ENCODE measurements around the gene CSPG4. TPM values are rescaled to one million over a fixed set of nuclear protein-coding genes. Genes with fewer than 3 reads are reported as not detected.

Gene CSPG4
- total and polyA plus RNA-seq, 10 of the 15 experiments (the other 5 are each of a cell fraction or from before 2014, with no cell fraction given): 0.02 to 2.2 (median 0.76) TPM

- DNase-seq (ENCODE audit: low read depth, low spot score) (no peak), FAIRE-seq (no peak), ATAC-seq (peak; percentile 76)
- ChIA-PET POLR2A (no interaction called here), RAD21 (ENCODE audit: unreplicated experiment) (interaction anchor here (1.5 to 6.2 kb wide), 2 partner anchors 33 to 36 kb away, joined by 3 to 49 read pairs; no protein-coding TSS in a partner anchor), SMC1A (ENCODE audit: uncharacterized antibody, unreplicated experiment) (interaction anchor here (0.7 to 1.8 kb wide), 2 partner anchors 36 to 80 kb away, joined by 4 to 5 read pairs; no protein-coding TSS in a partner anchor), CTCF (interaction anchor here (1.0 to 4.0 kb wide), 5 partner anchors 9 to 81 kb away, joined by 3 to 37 read pairs (median 7); no protein-coding TSS in a partner anchor)
- no peaks in the 10 kb centered on the region for H3K79me2 ChIP-seq (ENCODE audit: control insufficient read depth, insufficient read depth, low read length)
- in situ Hi-C loops (cut with MboI) (loop anchor here (10.0 kb wide), 1 partner anchor 414 kb away; no protein-coding TSS in a partner anchor), intact Hi-C loops (cut with micrococcal nuclease; ENCODE audit: unreplicated experiment) (no loop called here)
- H3K9me3 ChIP-seq (replicated peaks; ENCODE audit: control insufficient read depth, insufficient read depth, low read length): no peaks in the 10 kb centered on the region
- no peak overlapping the region for H3K27ac ChIP-seq (ENCODE audit: control insufficient read depth, insufficient read depth)
- H4K20me1 ChIP-seq (ENCODE audit: control insufficient read depth, insufficient read depth): no peaks in the 10 kb centered on the region
- no peak overlapping the region for H3K9ac ChIP-seq (ENCODE audit: control insufficient read depth, insufficient read depth, low read length)
- no peaks in the 10 kb centered on the region for H3K36me3 ChIP-seq (ENCODE audit: control insufficient read depth in 2 of 2, insufficient read depth in 2 of 2, low read length in 1 of 2)
- H3K4me1 ChIP-seq (ENCODE audit: control insufficient read depth, insufficient read depth, low read length): peaks cover 3% of the 10 kb centered on the region; the same call in 1 of the 2 replicates
- H3K4me3 ChIP-seq: no peak overlapping the region
- H3K4me2 ChIP-seq (ENCODE audit: control insufficient read depth, insufficient read depth): no peak overlapping the region
- BruUV-seq (replicated peaks): no TSS peak
- 0 out of 2 replicates have a peak overlapping the region, but pooled peaks have one; percentile 4 for H2AFZ ChIP-seq (ENCODE audit: control insufficient read depth, low read depth, low read length)
- no peaks in the 10 kb centered on the region for H3K27me3 ChIP-seq (replicated peaks in 1 of 2; ENCODE audit: control insufficient read depth in 2 of 2, insufficient read depth in 2 of 2, low read length in 1 of 2)
- 11% methylated on average over 10 of the region's 10 CpGs for WGBS (ENCODE audit: insufficient coverage, insufficient replicate concordance, low lambda C conversion rate, missing lambda C conversion rate)
- TF ChIP-seq JUNB (IDR thresholded peaks at IDR 0.05): no peak
- TF ChIP-seq RFX5 (IDR thresholded peaks at IDR 0.05; ENCODE audit: low read depth, low read length): no peak
- TF ChIP-seq MTA2 (IDR thresholded peaks at IDR 0.05; ENCODE audit: low read depth): peak; percentile 24; the same call in 1 of the 2 replicates
- TF ChIP-seq PAX5 (IDR thresholded peaks at IDR 0.05; ENCODE audit: borderline replicate concordance, low read depth, low read length): no peak
- no peak for TF ChIP-seq TAF1 (IDR thresholded peaks at IDR 0.05; ENCODE audit: borderline replicate concordance, low read depth, low read length)
- TF ChIP-seq TARDBP (IDR thresholded peaks at IDR 0.05; ENCODE audit: borderline replicate concordance): no peak
- no peak for TF ChIP-seq ZNF384 (IDR thresholded peaks at IDR 0.05; ENCODE audit: borderline replicate concordance, low read depth, low read length)
- peak; percentile 33 for TF ChIP-seq SMAD1 (IDR thresholded peaks at IDR 0.05; ENCODE audit: low read depth, partially characterized antibody)
- no peak for TF ChIP-seq BMI1 (IDR thresholded peaks at IDR 0.05; ENCODE audit: borderline replicate concordance)
- no peak for TF ChIP-seq FOS (IDR thresholded peaks at IDR 0.05; ENCODE audit: borderline replicate concordance, extremely low read depth, insufficient read length)
- TF ChIP-seq, protein P1, sequence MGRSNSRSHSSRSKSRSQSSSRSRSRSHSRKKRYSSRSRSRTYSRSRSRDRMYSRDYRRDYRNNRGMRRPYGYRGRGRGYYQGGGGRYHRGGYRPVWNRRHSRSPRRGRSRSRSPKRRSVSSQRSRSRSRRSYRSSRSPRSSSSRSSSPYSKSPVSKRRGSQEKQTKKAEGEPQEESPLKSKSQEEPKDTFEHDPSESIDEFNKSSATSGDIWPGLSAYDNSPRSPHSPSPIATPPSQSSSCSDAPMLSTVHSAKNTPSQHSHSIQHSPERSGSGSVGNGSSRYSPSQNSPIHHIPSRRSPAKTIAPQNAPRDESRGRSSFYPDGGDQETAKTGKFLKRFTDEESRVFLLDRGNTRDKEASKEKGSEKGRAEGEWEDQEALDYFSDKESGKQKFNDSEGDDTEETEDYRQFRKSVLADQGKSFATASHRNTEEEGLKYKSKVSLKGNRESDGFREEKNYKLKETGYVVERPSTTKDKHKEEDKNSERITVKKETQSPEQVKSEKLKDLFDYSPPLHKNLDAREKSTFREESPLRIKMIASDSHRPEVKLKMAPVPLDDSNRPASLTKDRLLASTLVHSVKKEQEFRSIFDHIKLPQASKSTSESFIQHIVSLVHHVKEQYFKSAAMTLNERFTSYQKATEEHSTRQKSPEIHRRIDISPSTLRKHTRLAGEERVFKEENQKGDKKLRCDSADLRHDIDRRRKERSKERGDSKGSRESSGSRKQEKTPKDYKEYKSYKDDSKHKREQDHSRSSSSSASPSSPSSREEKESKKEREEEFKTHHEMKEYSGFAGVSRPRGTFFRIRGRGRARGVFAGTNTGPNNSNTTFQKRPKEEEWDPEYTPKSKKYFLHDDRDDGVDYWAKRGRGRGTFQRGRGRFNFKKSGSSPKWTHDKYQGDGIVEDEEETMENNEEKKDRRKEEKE (IDR thresholded peaks at IDR 0.05): no peak
- peak; percentile 33; the same call in 1 of the 2 replicates for TF ChIP-seq TCF12 (IDR thresholded peaks at IDR 0.05; ENCODE audit: low read depth, low read length)
- TF ChIP-seq CTCF (IDR thresholded peaks at IDR 0.05 in 2 of 3, conservative IDR thresholded peaks at IDR 0.05 in 1 of 3; ENCODE audit: control insufficient read depth in 2 of 3, extremely low read depth in 1 of 3, insufficient read depth in 1 of 3, low read depth in 3 of 3, low read length in 3 of 3): peak; percentile 31 to 65 (median 50); a peak in 5 of 6 replicates
- no peak for TF ChIP-seq PML (IDR thresholded peaks at IDR 0.05; ENCODE audit: low read length)
- TF ChIP-seq IKZF2 (IDR thresholded peaks at IDR 0.05): peak; percentile 44 to 66; a peak in 2 of 4 replicates
- TF ChIP-seq KAT2A (conservative IDR thresholded peaks at IDR 0.05; ENCODE audit: control insufficient read depth, low read depth, low read length): no peak
- TF ChIP-seq DPF2 (IDR thresholded peaks at IDR 0.05): 0 out of 2 replicates have a peak, but pooled peaks have one; percentile 14
- TF ChIP-seq NR2F1 (conservative IDR thresholded peaks at IDR 0.05): no peak
Measured at GRCh38 chr15:75720787-75721479, 8.3 kb upstream of the CSPG4 start.
